Measurements from ENCODE around the gene FGF18.

Gene FGF18

DNA sequence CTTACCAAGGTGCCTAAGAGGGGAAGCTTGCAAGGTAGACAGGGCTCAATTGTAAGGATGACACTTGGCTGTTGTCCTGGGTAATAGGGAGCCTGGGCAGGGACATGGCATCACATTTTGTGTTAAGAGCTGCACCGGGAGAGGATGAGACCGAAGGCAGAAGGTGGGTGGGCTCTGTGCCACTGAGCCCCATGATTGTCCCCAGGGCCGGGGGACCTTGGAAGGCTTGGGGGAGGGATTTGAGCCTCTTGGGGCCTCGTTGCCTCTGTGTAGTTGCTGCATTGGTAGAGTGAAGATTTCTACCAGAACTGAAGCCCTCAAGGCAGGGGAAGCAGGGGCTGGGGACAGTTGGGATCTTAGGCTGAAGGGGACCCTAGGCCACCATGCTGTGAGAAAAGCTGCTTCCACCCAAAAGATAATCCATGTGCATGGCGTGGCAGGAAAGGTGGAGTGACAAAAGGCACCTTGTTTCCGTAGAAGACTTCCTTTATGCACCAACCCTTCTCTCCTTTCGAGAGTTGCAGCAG is 11.9 kb downstream of the FGF18 start:
- TF ChIP-seq SP1 (IDR thresholded peaks at IDR 0.05) (no peak), FOXA1 (IDR thresholded peaks at IDR 0.05) (no peak), L3MBTL2 (conservative IDR thresholded peaks at IDR 0.05) (no peak), NFRKB (IDR thresholded peaks at IDR 0.05) (no peak), BHLHE40 (IDR thresholded peaks at IDR 0.05; ENCODE audit: borderline replicate concordance) (no peak), FOXM1 (IDR thresholded peaks at IDR 0.05; ENCODE audit: borderline replicate concordance) (no peak), LEF1 (IDR thresholded peaks at IDR 0.05; ENCODE audit: borderline replicate concordance) (no peak), ARNT (IDR thresholded peaks at IDR 0.05) (no peak), HDGF (IDR thresholded peaks at IDR 0.05; ENCODE audit: borderline replicate concordance) (no peak)
- TF ChIP-seq, protein P1, sequence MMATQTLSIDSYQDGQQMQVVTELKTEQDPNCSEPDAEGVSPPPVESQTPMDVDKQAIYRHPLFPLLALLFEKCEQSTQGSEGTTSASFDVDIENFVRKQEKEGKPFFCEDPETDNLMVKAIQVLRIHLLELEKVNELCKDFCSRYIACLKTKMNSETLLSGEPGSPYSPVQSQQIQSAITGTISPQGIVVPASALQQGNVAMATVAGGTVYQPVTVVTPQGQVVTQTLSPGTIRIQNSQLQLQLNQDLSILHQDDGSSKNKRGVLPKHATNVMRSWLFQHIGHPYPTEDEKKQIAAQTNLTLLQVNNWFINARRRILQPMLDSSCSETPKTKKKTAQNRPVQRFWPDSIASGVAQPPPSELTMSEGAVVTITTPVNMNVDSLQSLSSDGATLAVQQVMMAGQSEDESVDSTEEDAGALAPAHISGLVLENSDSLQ (IDR thresholded peaks at IDR 0.05), result no peak
- ChIA-PET CTCF (no interaction called here), POLR2A (no interaction called here)
- no peak for DNase-seq (ENCODE audit: extremely low spot score)

DNA sequence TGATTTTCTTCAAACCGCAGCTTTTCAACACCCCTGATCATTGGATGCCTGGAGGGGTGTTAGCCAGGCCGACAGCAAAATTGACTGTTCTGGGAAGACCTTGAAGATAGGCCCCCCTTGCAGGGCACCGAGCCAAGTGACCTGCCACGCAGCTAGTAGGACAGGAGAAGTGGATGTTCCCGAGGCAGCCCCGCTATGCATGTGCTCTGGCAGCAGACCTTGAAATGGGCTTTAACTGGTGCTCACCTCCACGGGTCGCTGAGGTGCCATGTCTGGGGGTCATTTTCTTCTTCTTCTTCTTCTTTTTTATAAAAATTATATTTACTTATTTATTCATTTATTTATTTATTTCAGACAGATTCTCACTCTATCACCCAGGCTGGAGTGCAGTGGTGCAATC is 12.6 kb downstream of the FGF18 start:
- ChIA-PET POLR2A (no interaction called here), CTCF (no interaction called here)
- DNase-seq (ENCODE audit: extremely low spot score), result no peak
- TF ChIP-seq HDGF (IDR thresholded peaks at IDR 0.05; ENCODE audit: borderline replicate concordance) (no peak), FOXM1 (IDR thresholded peaks at IDR 0.05; ENCODE audit: borderline replicate concordance) (no peak), LEF1 (IDR thresholded peaks at IDR 0.05; ENCODE audit: borderline replicate concordance) (no peak), SP1 (IDR thresholded peaks at IDR 0.05) (no peak)
- TF ChIP-seq, protein P1 (IDR thresholded peaks at IDR 0.05), result no peak

DNA sequence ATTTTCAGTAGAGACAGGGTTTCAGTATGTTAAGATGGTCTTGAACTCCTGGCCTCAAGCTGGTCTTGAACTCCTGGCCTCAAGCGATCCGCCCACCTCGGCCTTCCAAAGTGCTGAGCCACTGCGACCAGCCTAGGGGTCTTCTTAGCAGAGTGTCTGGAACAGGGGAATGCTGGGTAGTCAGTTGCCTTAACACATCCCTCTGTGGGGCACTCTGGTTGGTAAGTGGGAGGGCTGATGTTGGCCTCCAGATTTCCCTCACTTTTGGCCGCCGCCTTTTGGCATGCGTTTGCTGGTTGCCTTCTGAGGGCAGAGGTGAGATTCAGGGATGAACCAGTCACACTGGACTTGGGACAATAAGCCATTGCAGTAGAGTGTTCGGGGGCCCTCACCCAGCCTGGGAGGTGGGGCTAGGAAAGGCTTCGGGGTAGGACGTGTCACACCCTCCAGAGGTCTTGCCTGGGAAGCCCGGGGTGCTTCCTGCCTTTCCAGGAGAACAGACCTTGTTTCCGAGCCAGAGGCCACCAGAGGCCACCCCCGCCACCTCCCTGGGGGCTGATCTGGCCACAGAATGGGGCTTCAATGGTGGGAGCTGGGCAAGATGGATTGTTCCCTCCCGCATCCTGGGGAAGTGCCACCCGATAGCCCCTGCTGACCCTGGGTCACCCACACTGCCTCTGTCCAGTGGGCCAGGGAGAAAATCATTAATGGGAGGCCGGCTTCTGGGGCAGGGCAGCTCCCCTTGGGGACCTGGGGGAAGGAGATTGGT is 13.3 kb downstream of the FGF18 start:
- CTCF ChIA-PET, result no interaction called here
- no peak for TF ChIP-seq ELF4 (IDR thresholded peaks at IDR 0.05)
- TF ChIP-seq HDGF (IDR thresholded peaks at IDR 0.05; ENCODE audit: borderline replicate concordance), result no peak
- TF ChIP-seq ZNF384 (IDR thresholded peaks at IDR 0.05), result no peak
- TF ChIP-seq NFRKB (IDR thresholded peaks at IDR 0.05), result no peak
- no peak for TF ChIP-seq FOXA1 (IDR thresholded peaks at IDR 0.05)
- no peak for DNase-seq (ENCODE audit: extremely low spot score)
- POLR2A ChIA-PET, result no interaction called here

DNA sequence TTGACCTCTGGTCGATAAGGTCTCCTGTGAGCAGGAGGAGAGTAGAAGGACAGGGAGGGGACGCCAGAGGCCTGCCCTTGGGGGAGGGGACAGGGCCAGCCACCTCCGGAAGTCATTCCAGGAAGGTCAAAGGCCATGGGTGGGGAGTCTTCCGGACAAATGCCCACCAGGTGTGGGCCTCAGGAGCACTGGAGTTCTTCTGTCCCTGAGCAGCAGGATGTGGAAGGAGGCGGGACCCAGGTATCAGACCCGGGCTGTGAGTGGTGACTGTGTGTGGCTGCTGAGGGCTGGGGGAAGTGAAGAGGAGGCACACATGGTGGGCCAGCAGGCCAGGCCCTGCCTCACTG is 13.9 kb downstream of the FGF18 start:
- TF ChIP-seq ARNT (IDR thresholded peaks at IDR 0.05) (no peak), SP1 (IDR thresholded peaks at IDR 0.05) (no peak), NFRKB (IDR thresholded peaks at IDR 0.05) (no peak)
- TF ChIP-seq, protein P1 (IDR thresholded peaks at IDR 0.05), result no peak
- ChIA-PET POLR2A (no interaction called here), CTCF (no interaction called here)
- DNase-seq (ENCODE audit: extremely low spot score), result no peak

DNA sequence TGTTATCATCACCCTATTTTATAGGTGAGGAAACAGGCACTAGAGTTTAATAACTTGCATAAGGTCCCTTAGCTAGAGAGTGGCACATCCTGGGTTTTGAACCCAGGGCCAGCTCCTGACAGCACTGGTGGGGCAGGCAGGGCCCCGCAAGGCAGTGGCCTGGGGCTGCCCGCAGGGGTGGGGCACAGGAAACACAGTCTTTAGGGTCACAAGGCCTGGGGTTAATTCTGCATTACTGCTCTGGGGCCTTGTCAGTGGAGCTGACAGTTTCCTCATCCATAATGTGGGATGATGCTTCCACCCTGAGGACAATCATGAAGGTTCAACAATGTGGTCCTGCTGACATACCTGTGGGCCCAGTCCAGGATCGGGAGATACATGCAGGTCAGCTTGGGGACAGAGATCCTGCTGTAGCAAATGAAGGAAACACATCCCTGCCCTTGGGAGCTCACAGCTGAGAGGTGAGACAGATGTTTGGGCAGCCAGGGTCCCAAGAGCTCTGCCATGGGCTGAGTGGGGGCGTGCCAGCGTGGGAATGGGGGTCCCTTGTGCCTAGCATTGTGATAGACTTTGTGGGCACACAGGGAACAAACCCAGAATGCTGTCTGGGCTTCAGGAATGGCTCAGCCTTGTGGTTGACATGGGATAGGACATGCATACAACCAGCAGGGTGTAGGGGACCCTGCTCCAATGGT is 14.7 kb downstream of the FGF18 start:
- CTCF ChIA-PET, result no interaction called here
- TF ChIP-seq ELF4 (IDR thresholded peaks at IDR 0.05), result no peak
- TF ChIP-seq FOXA1 (IDR thresholded peaks at IDR 0.05), result no peak
- TF ChIP-seq ARNT (IDR thresholded peaks at IDR 0.05), result no peak
- no peak for TF ChIP-seq LEF1 (IDR thresholded peaks at IDR 0.05; ENCODE audit: borderline replicate concordance)
- TF ChIP-seq NFRKB (IDR thresholded peaks at IDR 0.05), result no peak
- no peak for TF ChIP-seq FOXM1 (IDR thresholded peaks at IDR 0.05; ENCODE audit: borderline replicate concordance)
- TF ChIP-seq CTBP1 (IDR thresholded peaks at IDR 0.05; ENCODE audit: borderline replicate concordance), result no peak
- no peak for TF ChIP-seq FOXK2 (IDR thresholded peaks at IDR 0.05)
- no peak for TF ChIP-seq SP1 (IDR thresholded peaks at IDR 0.05)
- no peak for TF ChIP-seq L3MBTL2 (conservative IDR thresholded peaks at IDR 0.05)
- TF ChIP-seq, protein P1 (IDR thresholded peaks at IDR 0.05), result no peak
- DNase-seq (ENCODE audit: extremely low spot score), result no peak
- POLR2A ChIA-PET, result no interaction called here

DNA sequence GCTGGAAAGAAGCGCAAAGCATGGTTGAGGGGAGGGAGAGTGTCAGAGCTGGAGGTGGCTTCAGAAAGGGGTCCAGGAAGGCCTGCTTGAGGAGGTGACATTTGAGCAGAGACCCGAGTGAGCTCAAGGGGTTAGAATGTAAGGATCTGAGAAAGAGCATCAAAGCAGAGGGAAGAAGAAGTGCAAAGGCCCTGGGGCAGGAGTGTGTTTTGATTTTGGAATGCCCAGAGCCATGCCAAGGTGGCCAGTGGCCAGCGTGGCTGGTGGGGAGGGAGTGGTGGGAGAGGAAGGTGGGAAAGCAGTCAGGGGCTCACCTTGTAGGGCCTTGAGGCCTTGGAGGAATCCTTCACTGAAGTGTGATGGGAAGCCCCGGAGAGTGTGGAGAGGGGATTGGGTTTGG is 15.4 kb downstream of the FGF18 start:
- CTCF ChIA-PET, result interaction anchor here (0.5 kb wide), 1 partner anchor 59 kb away, joined by 3 read pairs; no protein-coding TSS in a partner anchor

More for the DNA sequence above, 15.4 kb downstream of the FGF18 start:
- DNase-seq (ENCODE audit: extremely low spot score), result no peak
- TF ChIP-seq FOXA1 (IDR thresholded peaks at IDR 0.05), result no peak
- no peak for TF ChIP-seq TARDBP (IDR thresholded peaks at IDR 0.05)
- TF ChIP-seq L3MBTL2 (conservative IDR thresholded peaks at IDR 0.05), result no peak
- TF ChIP-seq SUZ12 (IDR thresholded peaks at IDR 0.05), result no peak
- TF ChIP-seq BHLHE40 (IDR thresholded peaks at IDR 0.05; ENCODE audit: borderline replicate concordance), result no peak
- no peak for TF ChIP-seq HDGF (IDR thresholded peaks at IDR 0.05; ENCODE audit: borderline replicate concordance)
- TF ChIP-seq, protein P1 (IDR thresholded peaks at IDR 0.05), result no peak
- TF ChIP-seq NFRKB (IDR thresholded peaks at IDR 0.05), result no peak
- POLR2A ChIA-PET, result interaction anchor here (1.1 kb wide), 1 partner anchor 10 kb away, joined by 3 read pairs; no protein-coding TSS in a partner anchor
